Right lobe of liver (tissue), 6 donors: ENCODE results near the gene SPECC1L. TPM values are rescaled to one million over a fixed set of nuclear protein-coding genes. Genes with fewer than 3 reads are reported as not detected.

ENCODE experiments used
- ATAC-seq, 4 donors: fragments of 200-7000 bp; cut with Tn5 transposase; one replicate each; pipeline ENCODE4 v1.9.1; 2020; ENCODE audit warnings: mild to moderate bottlenecking in 4 of 4, moderate library complexity in 4 of 4
- DNase-seq, 3 donors: peaks; one replicate each; pipeline ENCODE4 v3.0.0-alpha.2; 2020
- H3K27ac ChIP-seq, 3 donors: fragments of 200-600 bp; one replicate each; pipeline ENCODE4 v1.8.0; 2022
- H3K27me3 ChIP-seq, 2 donors: fragments of 200-600 bp; one replicate each; pipeline ENCODE4 v1.8.0; 2022
- H3K36me3 ChIP-seq, 4 donors: fragments of 200-600 bp; sonication (generic) in 1 of 4; one replicate each; pipeline versions ENCODE4 v1.5.1 to v1.8.0; 2017 to 2022; ENCODE audit warnings: control low read depth in 1 of 4
- H3K4me1 ChIP-seq, 4 donors: fragments of 200-600 bp; sonication (generic) in 1 of 4; one replicate each; pipeline versions ENCODE4 v1.5.1 to v1.8.0; 2017 to 2022; ENCODE audit warnings: control low read depth in 1 of 4
- H3K4me3 ChIP-seq, 3 donors: fragments of 200-600 bp; one replicate each; pipeline ENCODE4 v1.8.0; 2022
- H3K9me3 ChIP-seq, 4 donors: fragments of 200-600 bp; sonication (generic) in 1 of 4; one replicate each; pipeline versions ENCODE4 v1.5.1 to v1.8.0; 2017 to 2022; ENCODE audit warnings: control low read depth in 1 of 4
- CTCF ChIP-seq, 4 donors: fragments of 200-600 bp in 3 of 4; fragments of 450-650 bp in 1 of 4; IDR thresholded peaks; one replicate each; pipeline versions ENCODE4 v1.5.1 to v1.8.0; 2016 to 2022; ENCODE audit warnings: antibody characterized with exemption in 4 of 4, mild to moderate bottlenecking in 2 of 4
- POLR2A ChIP-seq: fragments of 450-650 bp; IDR thresholded peaks from one replicate; pipeline ENCODE4 v1.6.1; 2017; ENCODE audit warnings: antibody characterized with exemption, mild to moderate bottlenecking
- WGBS: methylation state at CpG from one replicate; pipeline ENCODE4 v1.1.6; 2018; ENCODE audit warnings: low coverage, low lambda C conversion rate; ENCODE audit not compliant: insufficient coverage; ENCODE audit errors: missing lambda C conversion rate; 5-methylcytosine and 5-hydroxymethylcytosine counted together
- intact Hi-C, 2 donors: fragments of 100-400 bp; cut with DNase I; formaldehyde crosslinking; loops; one replicate each; pipeline versions ENCODE4 v1.11.2 to v1.14.1; 2022
- total RNA-seq, 6 experiments: library from RNA; depleted of rRNA in 2 of 6; stranded (reverse); fragments of >200 nt in 2 of 6; fragmentation: NEBNext Ultra II Directional in 3 of 6; extraction: Animal tissue kit (Norgen Biotek cat#: 25700) in 3 of 6; gene quantifications; one replicate each; pipeline versions ENCODE4 v1.1.0 to v1.2.4, GENCODE V29; 2016 to 2023
- donor health status: DM: no; HTN: yes; CAD: no.
- donor health status: DM: no; HTN: no; CAD: no.
- donor health status: DM: no; HTN: no; CAD: no.
- donor health status: DM: no; HTN: yes; CAD: no.
- donor health status: DM: no; HTN: yes; CAD: no.

SPECC1L gene
- total RNA-seq, 6 experiments from 2014 or later = 16.3 to 26.4 (median 24.2) TPM

- DNase-seq (no peak), ATAC-seq (peak in 3 of 4 donors; percentile 15 to 44 (median 40))
- Histone ChIP-seq H3K4me1 (peaks cover 0 to 22% (median 3%) of the 10 kb centered on the region in 4 donors), H3K27ac (no peak overlapping the region), H3K4me3 (no peak overlapping the region), H3K27me3 (no peaks in the 10 kb centered on the region), H3K9me3 (no peaks in the 10 kb centered on the region), H3K36me3 (peaks cover 0 to 54% (median 26%) of the 10 kb centered on the region in 4 donors)
- TF ChIP-seq POLR2A (no peak), CTCF (IDR thresholded peaks at IDR 0.05) (no peak)
- intact Hi-C loops = no loop called here
- WGBS = 54% methylated on average over 3 of the region's 3 CpGs
These were observed 97.2 kb downstream of the SPECC1L start for GRCh38 chr22:24367841-24368240.

- intact Hi-C loops = no loop called here
- no peak overlapping the region for H3K27ac ChIP-seq
- DNase-seq = no peak
- no peak for TF ChIP-seq CTCF (IDR thresholded peaks at IDR 0.05)
- no peak for TF ChIP-seq POLR2A
- WGBS = 59% methylated on average over 2 of the region's 2 CpGs
- ATAC-seq = no peak
- H3K4me3 ChIP-seq = no peak overlapping the region
- H3K4me1 ChIP-seq = peaks cover 0 to 12% (median 0%) of the 10 kb centered on the region in 4 donors
- H3K36me3 ChIP-seq = peaks cover 0 to 42% (median 24%) of the 10 kb centered on the region in 4 donors
- H3K9me3 ChIP-seq = no peaks in the 10 kb centered on the region
- H3K27me3 ChIP-seq = no peaks in the 10 kb centered on the region
These were observed 99.8 kb downstream of the SPECC1L start for GRCh38 chr22:24370401-24370800.

- TF ChIP-seq CTCF (IDR thresholded peaks at IDR 0.05) = no peak
- no peak for TF ChIP-seq POLR2A
- Histone ChIP-seq H3K27me3 (no peaks in the 10 kb centered on the region), H3K9me3 (no peaks in the 10 kb centered on the region), H3K36me3 (peaks cover 0 to 25% (median 7%) of the 10 kb centered on the region in 4 donors), H3K4me1 (no peaks in the 10 kb centered on the region), H3K27ac (no peak overlapping the region), H3K4me3 (no peak overlapping the region)
- ATAC-seq (no peak), DNase-seq (no peak)
- 95% methylated on average over 2 of the region's 2 CpGs for WGBS
- intact Hi-C loops = no loop called here
These were observed 105.4 kb downstream of the SPECC1L start for GRCh38 chr22:24376002-24376401.

GRCh38 chr22:24376586-24376985 is 106.0 kb downstream of the SPECC1L start:
- peaks cover 0 to 21% (median 4%) of the 10 kb centered on the region in 4 donors for H3K36me3 ChIP-seq
- WGBS = 76% methylated on average over 3 of the region's 3 CpGs
- no peak for DNase-seq
- no peak overlapping the region for H3K4me3 ChIP-seq
- H3K27me3 ChIP-seq = no peaks in the 10 kb centered on the region
- TF ChIP-seq CTCF (IDR thresholded peaks at IDR 0.05) (no peak), POLR2A (no peak)
- intact Hi-C loops = no loop called here
- H3K4me1 ChIP-seq = no peaks in the 10 kb centered on the region
- no peak overlapping the region for H3K27ac ChIP-seq
- no peak for ATAC-seq
- H3K9me3 ChIP-seq = no peaks in the 10 kb centered on the region

- no peak for TF ChIP-seq CTCF (IDR thresholded peaks at IDR 0.05)
- no peak for TF ChIP-seq POLR2A
- ATAC-seq (no peak), DNase-seq (no peak)
- no peak overlapping the region for H3K4me3 ChIP-seq
- intact Hi-C loops = no loop called here
- 62% methylated on average over 2 of the region's 2 CpGs for whole genome bisulfite sequencing
- no peaks in the 10 kb centered on the region for H3K9me3 ChIP-seq
- no peaks in the 10 kb centered on the region for H3K27me3 ChIP-seq
- no peak overlapping the region for H3K27ac ChIP-seq
- no peaks in the 10 kb centered on the region for H3K4me1 ChIP-seq
- H3K36me3 ChIP-seq = peaks cover 0 to 13% (median 1%) of the 10 kb centered on the region in 4 donors
These were observed 108.9 kb downstream of the SPECC1L start for GRCh38 chr22:24379536-24379935.
